Measurements from ENCODE around the gene OSCAR.

DNA sequence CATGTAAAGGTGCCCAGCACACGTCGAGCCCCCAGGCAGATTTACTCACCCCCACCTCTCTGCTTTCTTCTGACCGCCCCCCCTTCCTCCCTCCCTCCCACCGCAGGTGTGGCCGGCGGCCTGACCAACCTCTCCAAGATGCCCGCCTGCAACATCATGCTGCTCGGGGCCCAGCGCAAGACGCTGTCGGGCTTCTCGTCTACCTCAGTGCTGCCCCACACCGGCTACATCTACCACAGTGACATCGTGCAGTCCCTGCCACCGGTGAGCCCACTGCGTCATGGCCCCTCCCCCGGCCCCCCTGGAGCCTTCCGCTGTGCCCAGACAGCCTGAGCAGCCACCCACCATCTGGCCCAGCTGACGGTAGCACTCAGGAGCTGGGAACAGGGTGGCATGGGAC is 23.8 kb upstream of the OSCAR start:
- TF ChIP-seq EP300 (IDR thresholded peaks at IDR 0.05; ENCODE audit: low read depth in 2 of 2, low read length in 2 of 2) (no peak), EP300 (CRISPR knock-in tag; IDR thresholded peaks at IDR 0.05; ENCODE audit: borderline replicate concordance) (no peak), KDM4B (CRISPR knock-in tag; IDR thresholded peaks at IDR 0.05) (no peak)
- TF ChIP-seq, protein P1, sequence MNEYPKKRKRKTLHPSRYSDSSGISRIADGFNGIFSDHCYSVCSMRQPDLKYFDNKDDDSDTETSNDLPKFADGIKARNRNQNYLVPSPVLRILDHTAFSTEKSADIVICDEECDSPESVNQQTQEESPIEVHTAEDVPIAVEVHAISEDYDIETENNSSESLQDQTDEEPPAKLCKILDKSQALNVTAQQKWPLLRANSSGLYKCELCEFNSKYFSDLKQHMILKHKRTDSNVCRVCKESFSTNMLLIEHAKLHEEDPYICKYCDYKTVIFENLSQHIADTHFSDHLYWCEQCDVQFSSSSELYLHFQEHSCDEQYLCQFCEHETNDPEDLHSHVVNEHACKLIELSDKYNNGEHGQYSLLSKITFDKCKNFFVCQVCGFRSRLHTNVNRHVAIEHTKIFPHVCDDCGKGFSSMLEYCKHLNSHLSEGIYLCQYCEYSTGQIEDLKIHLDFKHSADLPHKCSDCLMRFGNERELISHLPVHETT (CRISPR knock-in tag; conservative IDR thresholded peaks at IDR 0.05): no peak
